T-helper 2 cell treated with Interferon-gamma antibody and Interleukin-4, amounts not matched to agents 100 ng/mL and 5 ng/mL, for 36 hours (primary cell): Measurements from ENCODE around the gene ANOS1. TPM values are rescaled to one million over a fixed set of nuclear protein-coding genes. Genes with fewer than 3 reads are reported as not detected.
"Not testable (repeated sequence)": the region's sequence is repeated elsewhere in the genome, so short reads cannot be mapped to it uniquely, and the experiment has no call there.

ENCODE experiments used
- intact Hi-C: fragments of 100-400 bp; cut with micrococcal nuclease; formaldehyde crosslinking; loops from one replicate; pipeline ENCODE4 v1.15.1; 2023
- total RNA-seq: library from RNA; stranded (reverse); gene quantifications from 2 replicates; pipeline ENCODE4 v1.2.3, GENCODE V29; 2022

The ANOS1 gene
- total RNA-seq, 1 donor from 2014 or later: 0.05 TPM

- intact Hi-C loops: no loop called here
Observed at GRCh38 chrX:8635812-8636211, 96.1 kb downstream of the ANOS1 start.

- intact Hi-C loops: no loop called here
Observed at GRCh38 chrX:8632924-8633323, 99.0 kb downstream of the ANOS1 start.

GRCh38 chrX:8629871-8630270 lies 102.1 kb downstream of the ANOS1 start:
- intact Hi-C loops: no loop called here

- intact Hi-C loops: no loop called here
Observed at GRCh38 chrX:8627796-8628195, 104.1 kb downstream of the ANOS1 start.

- intact Hi-C loops: no loop called here
Observed at GRCh38 chrX:8607326-8607725, 124.6 kb downstream of the ANOS1 start.

GRCh38 chrX:8604131-8604530 lies 127.8 kb downstream of the ANOS1 start:
- intact Hi-C loops: no loop called here

- intact Hi-C loops: no loop called here
Observed at GRCh38 chrX:8591501-8591900, 140.4 kb downstream of the ANOS1 start.

- intact Hi-C loops: no loop called here
Observed at GRCh38 chrX:8586953-8587352, 145.0 kb downstream of the ANOS1 start.

- intact Hi-C loops: no loop called here
Observed at GRCh38 chrX:8579602-8580001, 152.3 kb downstream of the ANOS1 start.

GRCh38 chrX:8576821-8577220 lies 155.1 kb downstream of the ANOS1 start:
- intact Hi-C loops: no loop called here

GRCh38 chrX:8565729-8566128 lies 166.2 kb downstream of the ANOS1 start:
- intact Hi-C loops: no loop called here

GRCh38 chrX:8548446-8548845 lies 183.5 kb downstream of the ANOS1 start:
- intact Hi-C loops: no loop called here

GRCh38 chrX:8546715-8547114 lies 185.2 kb downstream of the ANOS1 start:
- intact Hi-C loops: no loop called here

- intact Hi-C loops: no loop called here
Observed at GRCh38 chrX:8520791-8521190, 211.1 kb downstream of the ANOS1 start.

GRCh38 chrX:8520178-8520577 lies 211.8 kb downstream of the ANOS1 start:
- intact Hi-C loops: no loop called here

- intact Hi-C loops: no loop called here
Observed at GRCh38 chrX:8504451-8504850, 227.5 kb downstream of the ANOS1 start.

GRCh38 chrX:8502101-8502500 lies 229.8 kb downstream of the ANOS1 start:
- intact Hi-C loops: not testable (repeated sequence)

GRCh38 chrX:8500203-8500602 lies 231.7 kb downstream of the ANOS1 start:
- intact Hi-C loops: no loop called here

GRCh38 chrX:8495036-8495435 lies 236.9 kb downstream of the ANOS1 start:
- intact Hi-C loops: not testable (repeated sequence)

- intact Hi-C loops: no loop called here
Observed at GRCh38 chrX:8484360-8484949, 247.5 kb downstream of the ANOS1 start.
